SH-SY5Y (cell line): ENCODE results near the gene MMRN2.

Experiments
- GATA2 ChIP-seq: IDR thresholded peaks from 2 replicates; pipeline ENCODE4 v1.6.1; 2011; ENCODE audit warnings: mild to moderate bottlenecking, low read depth, low read length
- GATA3 ChIP-seq: IDR thresholded peaks from 2 replicates; pipeline ENCODE4 v1.6.1; 2011; ENCODE audit warnings: low read depth, mild to moderate bottlenecking, low read length, moderate library complexity

DNA sequence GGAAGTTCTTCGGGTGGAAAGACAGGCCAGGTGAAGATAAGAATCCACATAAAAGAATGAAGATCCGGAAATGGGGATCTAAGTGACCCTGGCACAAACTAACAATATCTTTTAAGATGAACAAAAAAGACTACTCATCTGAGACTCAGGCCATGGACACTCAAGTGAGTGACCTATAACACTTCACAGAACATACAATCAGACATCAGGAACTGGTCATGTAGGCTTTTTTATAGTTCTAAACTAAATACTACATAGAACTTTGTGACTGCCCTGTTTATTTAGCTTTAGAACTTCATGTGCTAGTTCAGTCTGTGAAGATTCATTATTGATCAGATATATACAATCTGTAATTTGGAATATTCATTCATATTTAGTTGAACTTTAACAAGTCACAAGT lies 52.8 kb downstream of the MMRN2 start:
- TF ChIP-seq GATA2 (no peak), GATA3 (no peak)
